HG03575 (cell line): ENCODE data around the gene ARHGAP42.

Experiments used
- ATAC-seq: cut with Tn5 transposase; IDR thresholded peaks from one replicate; pipeline ENCODE4 v1.9.1; 2021; ENCODE audit not compliant: unreplicated experiment, insufficient number of reproducible peaks, low FRiP score; ENCODE audit errors: extremely low read depth

Gene ARHGAP42

GRCh38 chr11:100817620-100818019, 130.5 kb downstream of the ARHGAP42 start:
- ATAC-seq, result no peak

- ATAC-seq, result no peak
Measured at GRCh38 chr11:100820621-100821020, 133.5 kb downstream of the ARHGAP42 start.

- no peak for ATAC-seq
Measured at GRCh38 chr11:100821198-100821597, 134.1 kb downstream of the ARHGAP42 start.

- ATAC-seq, result no peak
Measured at GRCh38 chr11:100823360-100823759, 136.3 kb downstream of the ARHGAP42 start.

- ATAC-seq, result no peak
Measured at GRCh38 chr11:100824041-100824809, 137.1 kb downstream of the ARHGAP42 start.

GRCh38 chr11:100825626-100826025, 138.5 kb downstream of the ARHGAP42 start:
- ATAC-seq, result no peak

- no peak for ATAC-seq
Measured at GRCh38 chr11:100827934-100828661, 141.0 kb downstream of the ARHGAP42 start.

GRCh38 chr11:100830274-100830673, 143.2 kb downstream of the ARHGAP42 start:
- ATAC-seq, result no peak

GRCh38 chr11:100830978-100831732, 144.1 kb downstream of the ARHGAP42 start:
- ATAC-seq, result no peak

GRCh38 chr11:100831929-100832494, 144.9 kb downstream of the ARHGAP42 start:
- ATAC-seq, result no peak

GRCh38 chr11:100832829-100833228, 145.7 kb downstream of the ARHGAP42 start:
- ATAC-seq, result no peak

- no peak for ATAC-seq
Measured at GRCh38 chr11:100833276-100833675, 146.2 kb downstream of the ARHGAP42 start.

GRCh38 chr11:100835854-100836253, 148.8 kb downstream of the ARHGAP42 start:
- no peak for ATAC-seq

- ATAC-seq, result no peak
Measured at GRCh38 chr11:100837311-100837710, 150.2 kb downstream of the ARHGAP42 start.

- ATAC-seq, result no peak
Measured at GRCh38 chr11:100841711-100842407, 154.8 kb downstream of the ARHGAP42 start.

- no peak for ATAC-seq
Measured at GRCh38 chr11:100847696-100848216, 160.7 kb downstream of the ARHGAP42 start.

- ATAC-seq, result no peak
Measured at GRCh38 chr11:100849009-100849900, 162.2 kb downstream of the ARHGAP42 start.

- no peak for ATAC-seq
Measured at GRCh38 chr11:100849901-100850235, 162.8 kb downstream of the ARHGAP42 start.
